Stimulated activated CD8-positive, alpha-beta memory T cell treated with anti-CD3 and anti-CD28 coated beads, Interleukin-12 subunit alpha, Interleukin-12 subunit beta, amount 100 ng/mL, for 24 hours (primary cell): Measurements from ENCODE around the gene CERT1.

Source experiments
- DNase-seq: peaks from one replicate; pipeline ENCODE4 v3.0.0-alpha.2; 2020; ENCODE audit errors: extremely low read depth

Gene CERT1

DNA sequence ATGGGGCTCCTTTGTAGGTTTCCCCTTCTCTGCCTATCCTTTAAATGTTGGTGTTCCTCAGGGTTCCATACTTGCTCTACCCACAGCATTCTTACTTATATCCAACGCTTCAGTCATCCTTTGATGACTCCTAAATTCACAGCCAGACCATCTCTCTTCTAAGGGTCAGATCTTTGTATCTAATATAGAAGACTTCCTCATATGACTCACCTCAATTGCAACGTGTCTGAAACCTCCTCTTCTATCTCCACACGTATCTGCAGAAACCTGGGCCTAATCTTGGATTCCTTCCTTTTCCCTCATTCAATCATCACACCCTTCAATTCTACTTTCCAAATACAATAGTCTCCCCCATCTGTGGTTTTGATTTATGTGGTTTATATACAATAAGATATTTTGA lies 106.1 kb downstream of the CERT1 start:
- no peak for DNase-seq

GRCh38 chr5:75395277-75395676 lies 116.2 kb downstream of the CERT1 start:
- no peak for DNase-seq

DNA sequence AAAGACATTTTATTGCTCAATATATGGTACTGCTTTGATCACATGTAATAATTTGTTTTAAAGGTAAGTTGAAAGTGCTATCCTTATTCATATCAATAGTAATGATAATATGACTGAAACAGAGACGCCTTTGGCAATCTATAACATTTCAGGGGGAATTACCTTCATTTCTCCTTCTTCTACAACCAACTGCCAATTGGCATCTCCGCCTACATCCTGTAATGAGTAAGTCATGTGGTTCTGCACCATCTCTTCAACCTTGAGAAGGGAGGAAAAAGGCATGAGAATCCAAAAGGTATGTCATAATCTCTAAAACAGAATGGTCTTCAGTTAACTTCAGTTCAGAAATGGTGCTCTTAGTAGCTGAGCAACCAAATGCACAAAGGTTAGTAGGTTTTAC lies 122.0 kb downstream of the CERT1 start:
- no peak for DNase-seq

DNA sequence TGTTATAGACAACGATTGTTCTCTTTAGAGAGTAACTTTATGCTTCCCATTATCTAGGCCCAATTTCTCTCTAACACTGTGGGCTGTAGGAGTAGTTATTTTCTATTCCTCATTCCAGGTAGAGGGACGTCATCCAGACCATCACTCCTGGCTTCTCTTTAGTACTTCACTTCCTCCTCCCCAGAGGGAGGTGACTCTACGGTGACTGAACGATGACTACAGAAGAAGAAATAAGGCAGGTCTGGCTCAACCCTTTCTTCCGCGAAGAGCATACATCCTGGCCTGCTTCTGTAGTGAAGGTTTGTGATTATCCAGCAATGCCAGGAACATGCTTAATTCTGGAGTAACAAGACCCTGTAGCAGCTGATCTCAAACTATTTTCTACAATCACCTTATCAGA lies 123.6 kb downstream of the CERT1 start:
- DNase-seq: no peak

DNA sequence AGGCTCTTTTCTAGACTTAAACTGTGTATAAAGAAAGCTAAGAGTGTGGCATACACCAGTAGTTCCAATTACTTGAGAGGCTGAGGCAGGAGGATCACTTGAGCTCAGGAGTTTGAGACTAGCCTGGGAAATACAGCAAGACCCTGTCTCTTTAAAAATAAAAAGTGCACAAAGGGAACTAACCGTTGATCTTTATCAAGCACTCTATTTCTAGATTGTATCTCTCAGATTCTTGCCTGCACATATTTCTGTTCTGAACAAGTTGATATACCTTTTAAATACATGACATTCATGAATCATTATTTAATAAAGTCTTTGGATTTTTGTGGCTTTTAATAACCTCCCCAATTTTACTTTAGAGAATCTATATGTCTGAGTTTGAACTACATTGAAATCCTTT lies 127.2 kb downstream of the CERT1 start:
- no peak for DNase-seq

- no peak for DNase-seq
Measured at GRCh38 chr5:75381456-75381855, 130.0 kb downstream of the CERT1 start.

DNA sequence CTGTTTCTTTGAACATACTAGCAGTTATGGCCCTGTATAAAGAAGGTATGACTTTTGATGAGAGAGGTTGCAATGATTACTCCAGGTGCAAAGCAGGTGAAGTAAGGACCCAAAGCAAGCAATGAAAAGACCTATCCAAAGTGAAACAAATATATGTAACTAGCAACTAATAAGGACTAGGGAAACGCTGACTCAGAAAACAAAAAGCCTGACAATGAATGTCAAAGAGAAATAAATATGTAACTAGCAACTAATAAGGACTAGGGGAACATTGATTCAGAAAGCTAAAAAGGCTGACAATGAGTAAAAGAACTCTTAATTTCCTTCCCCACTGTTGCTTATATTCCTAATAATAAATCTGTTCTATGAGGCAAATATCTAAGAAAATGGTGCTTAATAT lies 131.3 kb downstream of the CERT1 start:
- DNase-seq: no peak

- no peak for DNase-seq
Measured at GRCh38 chr5:75375414-75375813, 136.0 kb downstream of the CERT1 start.

DNA sequence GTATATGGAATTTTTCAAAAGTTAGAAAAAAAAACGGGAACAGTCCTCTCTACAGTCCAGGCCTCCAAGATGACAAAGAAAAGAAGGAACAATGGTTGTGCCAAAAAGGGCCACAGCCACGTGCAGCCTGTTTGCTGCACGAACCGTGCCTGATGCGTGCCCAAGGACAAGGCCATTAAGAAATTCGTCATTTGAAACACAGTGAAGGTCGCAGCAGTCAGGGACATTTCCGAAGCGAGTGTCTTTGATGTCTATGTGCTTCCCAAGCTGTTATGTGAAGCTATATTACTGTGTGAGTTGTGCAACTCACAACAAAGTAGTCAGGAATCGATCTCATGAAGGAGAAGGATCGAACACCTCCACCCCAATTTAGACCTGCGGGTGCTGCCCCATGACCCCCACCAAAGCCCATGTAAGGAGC lies 137.0 kb downstream of the CERT1 start:
- no peak for DNase-seq

DNA sequence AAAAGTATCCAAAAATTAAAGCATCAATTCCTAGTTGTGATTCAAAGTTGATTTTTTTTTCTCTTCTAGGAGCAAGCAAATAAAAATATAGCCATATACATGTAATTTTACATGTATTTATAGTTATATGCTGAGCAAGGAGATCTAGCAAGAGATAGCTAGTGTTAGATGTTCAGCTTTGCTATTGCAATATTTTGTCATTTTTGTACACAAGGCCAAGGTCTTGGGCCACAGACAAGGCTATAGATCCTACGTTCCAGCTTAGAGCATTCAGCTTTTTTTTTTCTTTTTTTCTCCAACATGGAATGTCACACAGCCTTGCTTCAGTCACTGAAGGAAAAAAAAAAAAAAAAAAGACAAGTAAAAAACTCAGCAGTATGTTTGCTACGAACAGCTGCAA lies 137.6 kb downstream of the CERT1 start:
- DNase-seq: no peak

- DNase-seq: no peak
Measured at GRCh38 chr5:75368391-75368790, 143.0 kb downstream of the CERT1 start.

- no peak for DNase-seq
Measured at GRCh38 chr5:75367401-75367800, 144.0 kb downstream of the CERT1 start.

- DNase-seq: no peak
Measured at GRCh38 chr5:75366787-75367186, 144.6 kb downstream of the CERT1 start.

- no peak for DNase-seq
Measured at GRCh38 chr5:75365740-75366139, 145.7 kb downstream of the CERT1 start.

DNA sequence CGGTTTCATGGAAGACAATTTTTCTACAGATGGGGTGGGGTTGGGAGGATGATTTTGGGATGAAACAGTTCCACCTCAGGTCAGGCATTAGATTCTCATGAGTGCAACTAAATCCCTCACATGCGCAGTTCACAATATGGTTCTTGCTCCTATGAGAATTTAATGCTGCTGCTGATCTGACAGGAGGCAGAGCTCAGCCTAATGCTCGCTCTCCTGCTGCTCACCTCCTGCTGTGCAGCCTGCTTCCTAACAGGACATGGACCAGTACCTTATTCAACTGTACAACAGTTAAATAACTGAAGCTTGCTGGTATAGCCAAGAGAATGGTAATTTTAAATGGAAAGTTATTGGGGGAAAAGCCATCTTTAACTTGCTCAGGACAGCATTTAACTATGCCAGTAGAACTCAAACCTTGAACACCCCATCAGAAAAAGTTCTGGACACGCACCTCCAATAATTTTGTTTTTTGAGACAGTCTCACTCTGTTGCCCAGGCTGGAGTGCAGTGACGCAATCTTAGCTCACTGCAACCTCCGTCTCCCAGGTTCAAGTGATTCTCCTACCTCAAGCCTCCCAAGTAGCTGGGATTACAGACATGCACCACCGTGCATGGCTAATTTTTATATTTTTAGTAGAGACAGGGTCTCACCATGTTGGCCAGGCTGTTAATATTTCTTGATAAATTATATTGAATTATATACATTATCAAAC lies 146.7 kb downstream of the CERT1 start:
- DNase-seq: no peak

- no peak for DNase-seq
Measured at GRCh38 chr5:75363726-75364495, 147.5 kb downstream of the CERT1 start.

GRCh38 chr5:75363111-75363510 lies 148.3 kb downstream of the CERT1 start:
- DNase-seq: no peak

DNA sequence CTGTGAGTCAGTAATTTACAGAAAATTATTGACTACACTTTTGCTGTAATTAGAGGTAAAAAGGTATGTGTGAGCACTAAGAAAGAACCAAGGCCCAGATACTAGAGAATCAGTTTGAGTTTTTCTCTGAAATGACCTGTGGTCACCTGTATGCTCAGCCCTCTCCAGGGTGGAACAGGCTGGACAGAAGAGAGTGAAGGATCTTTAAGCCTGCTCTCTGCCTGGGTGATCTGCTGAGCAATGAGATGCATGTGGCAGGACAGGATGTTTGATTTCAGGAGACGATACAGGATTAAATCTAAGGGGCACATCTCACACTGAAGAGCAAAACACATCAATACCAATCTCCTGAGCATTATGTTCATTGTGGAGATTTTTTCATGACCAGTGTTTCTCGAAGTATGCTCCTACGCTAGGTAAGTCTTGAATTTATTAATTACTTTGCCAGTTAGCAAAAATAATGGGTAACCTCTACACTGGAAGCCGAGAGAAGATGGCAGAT lies 148.9 kb downstream of the CERT1 start:
- DNase-seq: no peak

- no peak for DNase-seq
Measured at GRCh38 chr5:75361310-75361709, 150.1 kb downstream of the CERT1 start.

DNA sequence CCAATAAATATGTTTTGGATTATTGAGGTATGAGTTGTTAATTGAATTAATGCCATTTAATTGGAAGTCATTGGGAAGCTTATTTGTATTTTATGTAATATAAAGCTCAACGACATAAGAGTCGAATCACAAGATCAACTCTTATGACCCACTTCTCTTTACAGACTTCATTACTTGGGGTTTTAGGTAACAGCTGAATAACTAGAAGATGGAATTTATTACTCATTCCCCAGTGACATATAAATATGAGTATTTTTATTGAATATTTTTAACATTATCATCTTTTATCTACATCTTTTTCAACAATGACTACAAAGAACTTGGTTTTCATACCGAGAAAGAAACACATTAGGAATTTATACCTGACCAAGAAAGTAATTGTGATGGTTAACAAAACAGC lies 153.3 kb downstream of the CERT1 start:
- no peak for DNase-seq

- DNase-seq: no peak
Measured at GRCh38 chr5:75356719-75357118, 154.7 kb downstream of the CERT1 start.

DNA sequence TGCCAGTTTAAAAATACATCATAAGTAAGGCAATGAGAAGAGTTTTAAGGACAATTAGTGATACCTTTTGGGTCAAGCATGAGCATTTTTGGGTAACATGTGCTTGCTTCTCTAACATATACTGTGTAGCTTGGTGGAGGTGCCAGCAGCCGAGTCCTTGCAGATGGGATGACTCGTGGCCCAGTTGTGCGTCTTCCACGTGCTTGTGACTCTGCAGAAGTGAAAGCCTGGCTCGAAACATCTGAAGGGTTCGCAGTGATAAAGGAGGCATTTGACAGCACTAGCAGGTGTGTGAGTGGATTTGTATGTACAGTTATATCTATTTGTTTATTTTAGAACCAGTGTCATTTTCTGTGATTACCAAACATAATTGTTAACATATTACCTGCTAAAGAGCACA lies 156.2 kb downstream of the CERT1 start:
- DNase-seq: no peak
